HCT116 (cell line): ENCODE results near the gene SNX1.

Experiments used
- CTCF ChIP-seq, 3 experiments: fragments of 200-600 bp in 1 of 3; sonication (generic) in 1 of 3; IDR thresholded peaks in 2 of 3; conservative IDR thresholded peaks in 1 of 3; 2 replicates each; pipeline ENCODE4 v1.5.1; 2012 to 2017; ENCODE audit warnings: low read depth in 2 of 3, low read length in 2 of 3, antibody characterized with exemption in 1 of 3, borderline replicate concordance in 1 of 3, control low read depth in 1 of 3, mild to moderate bottlenecking in 1 of 3, mixed read lengths in 1 of 3, mixed run types in 1 of 3, moderate library complexity in 1 of 3; ENCODE audit not compliant: insufficient read depth in 1 of 3
- ELF1 ChIP-seq: IDR thresholded peaks from 2 replicates; pipeline ENCODE4 v1.6.1; 2012; ENCODE audit warnings: low read depth, borderline replicate concordance
- SIN3A ChIP-seq: IDR thresholded peaks from 2 replicates; pipeline ENCODE4 v1.6.1; 2012; ENCODE audit warnings: low read depth
- ZFX ChIP-seq: fragments of 450-650 bp; IDR thresholded peaks from 2 replicates; pipeline ENCODE4 v1.6.1; 2017

GRCh38 chr15:64136347-64136746 is 40.6 kb downstream of the SNX1 start:
- TF ChIP-seq CTCF (IDR thresholded peaks at IDR 0.05 in 2 of 3, conservative IDR thresholded peaks at IDR 0.05 in 1 of 3; ENCODE audit: borderline replicate concordance in 1 of 3, insufficient read depth in 1 of 3, low read depth in 2 of 3, low read length in 2 of 3) (no peak), SIN3A (no peak), ELF1 (no peak), ZFX (no peak)
